SU-DHL-6 (cell line): ENCODE results near the gene DUS1L.

ENCODE experiments used
- H2AFZ ChIP-seq: fragments of 200-600 bp; sonication (generic); 2 replicates; pipeline ENCODE4 v1.6.1; 2014; ENCODE audit warnings: low read depth, mild to moderate bottlenecking, moderate library complexity, mixed read lengths, antibody characterized with exemption, low read length; ENCODE audit not compliant: severe bottlenecking
- H3F3A ChIP-seq: fragments of 200-600 bp; shearing (Covaris generic); 2 replicates; pipeline ENCODE4 v1.6.0; 2016; ENCODE audit warnings: antibody characterized with exemption, mild to moderate bottlenecking; ENCODE audit not compliant: insufficient read depth
- H3K27ac ChIP-seq: fragments of 200-600 bp; sonication (generic); 2 replicates; pipeline ENCODE4 v1.5.1; 2016; ENCODE audit warnings: low read depth, mild to moderate bottlenecking, low read length, moderate library complexity, mixed read lengths
- H3K27me3 ChIP-seq: fragments of 200-600 bp; sonication (generic), shearing (Covaris generic); 2 replicates; pipeline ENCODE4 v1.6.0; 2014; ENCODE audit warnings: mild to moderate bottlenecking, low read length
- H3K36me3 ChIP-seq: fragments of 200-600 bp; sonication (generic); 2 replicates; pipeline ENCODE4 v1.6.1; 2014; ENCODE audit warnings: mild to moderate bottlenecking, low read length, mixed read lengths
- H3K4me2 ChIP-seq: fragments of 300-600, 200-600 bp; shearing (Covaris generic), sonication (generic); 2 replicates; pipeline ENCODE4 v1.6.0; 2014; ENCODE audit warnings: low read length, low read depth, mild to moderate bottlenecking; ENCODE audit not compliant: poor library complexity, severe bottlenecking
- H3K4me3 ChIP-seq: fragments of 200-600 bp; sonication (generic); 2 replicates; pipeline ENCODE4 v1.5.1; 2014; ENCODE audit warnings: antibody characterized with exemption, low read length, mild to moderate bottlenecking, mixed read lengths; ENCODE audit not compliant: insufficient read depth, poor library complexity, severe bottlenecking
- H3K79me2 ChIP-seq: fragments of 200-600 bp; sonication (generic); 2 replicates; pipeline ENCODE4 v1.6.1; 2014; ENCODE audit warnings: mild to moderate bottlenecking, low read length, moderate library complexity; ENCODE audit not compliant: insufficient read depth
- H3K9ac ChIP-seq: fragments of 200-600 bp; sonication (generic); 2 replicates; pipeline ENCODE4 v1.7.0; 2014; ENCODE audit warnings: mild to moderate bottlenecking, low read length
- H3K9me2 ChIP-seq: fragments of 200-600 bp; sonication (generic); replicated peaks from 2 replicates; pipeline ENCODE4 v1.6.1; 2014; ENCODE audit warnings: low read length; ENCODE audit not compliant: insufficient read depth
- H3K9me3 ChIP-seq: fragments of 200-600 bp; sonication (generic); 2 replicates; pipeline ENCODE4 v1.6.1; 2014; ENCODE audit warnings: low read length, mixed read lengths; ENCODE audit not compliant: insufficient read depth
- H4K20me1 ChIP-seq: fragments of 200-600 bp; sonication (generic); 2 replicates; pipeline ENCODE4 v1.6.1; 2014; ENCODE audit warnings: low read depth, mild to moderate bottlenecking, antibody characterized with exemption, low read length, moderate library complexity, mixed read lengths
- EZH2phosphoT487 ChIP-seq: fragments of 200-600 bp; sonication (generic), shearing (Covaris generic); conservative IDR thresholded peaks from 2 replicates; pipeline ENCODE4 v1.6.1; 2018; ENCODE audit warnings: mild to moderate bottlenecking, antibody characterized with exemption, low read length, moderate library complexity, mixed read lengths
- TF ChIP-seq, protein P1 (sequence below): fragments of 200-600 bp; sonication (generic); IDR thresholded peaks from one replicate; pipeline ENCODE4 v1.5.1; 2017; ENCODE audit warnings: antibody characterized with exemption, mild to moderate bottlenecking, low read length, moderate library complexity; ENCODE audit not compliant: insufficient read depth, poor library complexity, severe bottlenecking

DUS1L gene

DNA sequence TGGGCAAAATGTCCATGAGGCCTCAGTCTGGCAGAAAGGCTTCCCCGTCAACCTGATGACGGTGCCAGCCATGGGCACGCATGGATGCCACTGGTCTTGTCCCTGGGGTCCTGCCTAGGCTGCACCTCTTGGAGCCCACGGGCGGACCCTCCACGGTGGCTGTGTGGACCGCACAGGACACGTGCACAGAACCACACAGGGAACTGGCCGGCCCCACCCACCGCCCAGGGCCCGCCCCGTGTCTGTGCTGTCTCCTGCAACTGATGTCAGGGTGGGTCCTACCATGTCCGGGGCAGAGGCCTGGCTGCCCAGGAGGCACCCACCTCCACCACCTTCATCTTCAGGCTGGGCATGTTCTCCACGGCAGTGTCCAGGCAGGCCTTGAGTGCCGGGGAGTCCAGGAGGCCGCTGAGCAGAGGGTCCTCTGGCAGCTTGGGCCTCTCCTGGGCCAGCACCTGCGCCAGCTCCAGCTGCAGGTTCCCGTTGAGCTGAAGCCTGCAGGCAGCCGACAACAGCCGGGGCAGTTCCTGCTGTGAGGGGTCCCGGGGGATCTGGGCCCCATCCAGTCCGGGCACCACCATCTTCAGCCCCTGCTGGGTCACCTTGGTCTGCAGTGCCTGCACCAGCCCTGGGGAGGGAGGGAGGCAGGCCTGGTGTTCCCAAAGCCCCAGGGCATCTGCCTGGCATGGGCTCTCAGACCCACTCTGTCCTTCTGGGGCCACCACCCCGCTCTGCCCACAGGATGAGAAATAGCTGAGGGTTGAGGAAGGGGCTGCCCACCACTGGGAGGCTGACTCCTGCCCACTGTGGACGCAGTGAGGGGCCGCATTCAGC is 20.5 kb upstream of the DUS1L start:
- TF ChIP-seq EZH2phosphoT487: no peak
- TF ChIP-seq, protein P1, sequence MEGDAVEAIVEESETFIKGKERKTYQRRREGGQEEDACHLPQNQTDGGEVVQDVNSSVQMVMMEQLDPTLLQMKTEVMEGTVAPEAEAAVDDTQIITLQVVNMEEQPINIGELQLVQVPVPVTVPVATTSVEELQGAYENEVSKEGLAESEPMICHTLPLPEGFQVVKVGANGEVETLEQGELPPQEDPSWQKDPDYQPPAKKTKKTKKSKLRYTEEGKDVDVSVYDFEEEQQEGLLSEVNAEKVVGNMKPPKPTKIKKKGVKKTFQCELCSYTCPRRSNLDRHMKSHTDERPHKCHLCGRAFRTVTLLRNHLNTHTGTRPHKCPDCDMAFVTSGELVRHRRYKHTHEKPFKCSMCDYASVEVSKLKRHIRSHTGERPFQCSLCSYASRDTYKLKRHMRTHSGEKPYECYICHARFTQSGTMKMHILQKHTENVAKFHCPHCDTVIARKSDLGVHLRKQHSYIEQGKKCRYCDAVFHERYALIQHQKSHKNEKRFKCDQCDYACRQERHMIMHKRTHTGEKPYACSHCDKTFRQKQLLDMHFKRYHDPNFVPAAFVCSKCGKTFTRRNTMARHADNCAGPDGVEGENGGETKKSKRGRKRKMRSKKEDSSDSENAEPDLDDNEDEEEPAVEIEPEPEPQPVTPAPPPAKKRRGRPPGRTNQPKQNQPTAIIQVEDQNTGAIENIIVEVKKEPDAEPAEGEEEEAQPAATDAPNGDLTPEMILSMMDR: no peak
- Histone ChIP-seq H3K9ac (no peak overlapping the region), H2AFZ (no peak overlapping the region), H4K20me1 (no peaks in the 10 kb centered on the region), H3F3A (no peaks in the 10 kb centered on the region), H3K27me3 (no peaks in the 10 kb centered on the region), H3K36me3 (no peaks in the 10 kb centered on the region), H3K4me2 (no peak overlapping the region), H3K9me3 (no peaks in the 10 kb centered on the region), H3K79me2 (no peaks in the 10 kb centered on the region), H3K4me3 (no peak overlapping the region), H3K9me2 (no peaks in the 10 kb centered on the region), H3K27ac (no peak overlapping the region)

DNA sequence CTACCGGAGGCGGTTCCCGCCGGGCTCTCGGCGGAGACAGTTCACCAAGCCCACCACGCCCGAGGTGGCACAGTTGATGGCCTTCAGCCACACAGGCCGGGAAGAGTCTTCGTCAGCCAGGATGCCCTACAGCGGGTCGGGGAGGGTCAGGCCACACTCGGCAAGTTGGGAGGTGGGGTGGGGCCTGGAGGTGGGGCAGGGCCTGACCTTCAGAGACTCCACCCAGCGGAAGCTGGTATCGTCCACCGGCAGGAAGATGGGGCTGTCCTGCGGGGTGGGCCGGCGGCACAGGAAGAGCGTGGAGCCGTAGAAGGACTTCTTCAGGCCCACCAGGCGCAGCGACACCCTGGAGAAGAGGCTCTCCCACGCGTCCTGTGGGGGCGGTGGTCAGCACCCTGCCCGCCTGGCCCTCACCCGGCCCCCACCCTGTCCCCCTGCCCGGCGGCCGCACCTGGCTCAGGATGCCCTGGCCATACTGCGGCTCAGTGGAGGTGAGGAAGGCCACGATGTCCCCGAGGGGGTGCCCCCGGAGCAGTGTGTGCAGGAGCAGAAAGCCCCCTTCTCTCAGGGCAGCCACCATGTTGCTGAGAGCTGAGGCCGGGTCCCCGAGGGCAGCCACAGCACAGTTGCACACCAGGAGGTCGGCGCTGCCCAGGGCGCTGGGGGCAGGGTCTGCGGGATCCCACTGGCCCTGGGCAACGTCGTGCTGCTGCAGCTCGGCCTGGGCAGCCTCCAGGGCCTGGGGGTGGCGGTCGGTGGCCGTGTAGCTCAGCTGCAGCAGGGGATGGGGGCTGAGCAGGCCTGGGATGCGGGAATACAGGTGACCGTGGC is 19.6 kb upstream of the DUS1L start:
- H3K4me3 ChIP-seq: no peak overlapping the region
- no peaks in the 10 kb centered on the region for H3K9me3 ChIP-seq
- no peaks in the 10 kb centered on the region for H4K20me1 ChIP-seq
- H3K79me2 ChIP-seq: no peaks in the 10 kb centered on the region
- no peaks in the 10 kb centered on the region for H3K36me3 ChIP-seq
- H3K4me2 ChIP-seq: no peak overlapping the region
- TF ChIP-seq EZH2phosphoT487: no peak
- TF ChIP-seq, protein P1: no peak
- H3F3A ChIP-seq: no peaks in the 10 kb centered on the region
- H3K27ac ChIP-seq: no peak overlapping the region
- no peak overlapping the region for H2AFZ ChIP-seq
- no peaks in the 10 kb centered on the region for H3K27me3 ChIP-seq
- H3K9ac ChIP-seq: no peak overlapping the region
- no peaks in the 10 kb centered on the region for H3K9me2 ChIP-seq

DNA sequence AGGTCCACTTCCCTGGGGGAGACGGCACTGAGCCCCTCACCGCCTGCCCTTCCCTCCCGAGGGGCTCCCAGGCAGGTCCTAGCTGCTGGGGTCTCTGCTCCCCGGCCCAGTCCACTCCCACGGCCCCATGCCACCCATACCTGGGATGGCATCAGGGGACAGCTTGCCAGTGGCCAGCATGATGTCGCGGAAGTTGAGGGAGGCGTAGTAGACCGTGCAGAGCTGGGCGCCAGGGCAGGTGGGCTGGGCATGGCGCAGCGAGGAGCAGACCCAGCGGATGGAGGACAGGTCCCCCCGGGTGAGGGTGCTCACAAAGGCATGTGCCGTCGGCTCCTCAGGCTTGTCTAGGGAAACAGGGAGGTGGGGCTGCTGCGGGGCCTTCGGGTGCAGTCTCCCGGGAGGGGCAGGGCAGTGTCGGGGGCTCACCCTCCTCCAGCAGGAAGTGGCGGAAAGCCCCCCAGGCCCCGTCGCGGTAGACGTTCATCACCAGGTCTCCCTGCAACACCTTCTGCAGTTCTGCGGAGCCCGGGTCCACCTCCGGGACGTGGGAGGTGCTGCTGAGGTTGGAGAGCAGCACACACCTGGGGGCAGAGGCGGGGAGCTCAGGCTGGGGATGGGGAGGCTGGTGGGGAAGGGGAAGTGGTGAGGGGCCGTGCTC is 18.9 kb upstream of the DUS1L start:
- Histone ChIP-seq H3K36me3 (no peaks in the 10 kb centered on the region), H3K9ac (no peak overlapping the region), H2AFZ (no peak overlapping the region), H3K4me2 (no peak overlapping the region), H4K20me1 (no peaks in the 10 kb centered on the region), H3K9me3 (no peaks in the 10 kb centered on the region), H3K79me2 (no peaks in the 10 kb centered on the region), H3K9me2 (no peaks in the 10 kb centered on the region), H3K4me3 (no peak overlapping the region), H3K27ac (no peak overlapping the region), H3K27me3 (no peaks in the 10 kb centered on the region), H3F3A (no peaks in the 10 kb centered on the region)
- no peak for TF ChIP-seq EZH2phosphoT487
- TF ChIP-seq, protein P1: no peak
